Sigmoid colon (tissue), 7 donors: ENCODE data around the gene TMUB1. TPM values are rescaled to one million over a fixed set of nuclear protein-coding genes. Genes with fewer than 3 reads are reported as not detected.

ENCODE experiments used
- DNase-seq: peaks from one replicate; pipeline ENCODE4 v3.0.0-alpha.2; 2019
- H3K27ac ChIP-seq, 4 donors: fragments of 200-600 bp; sonication (generic); one replicate each; pipeline ENCODE4 v1.5.1; 2016 to 2019; ENCODE audit warnings: mild to moderate bottlenecking in 1 of 4
- H3K27me3 ChIP-seq, 3 donors: fragments of 200-600 bp; sonication (generic); one replicate each; pipeline ENCODE4 v1.5.1; 2019; ENCODE audit warnings: mild to moderate bottlenecking in 1 of 3
- H3K36me3 ChIP-seq, 4 donors: fragments of 200-600 bp; sonication (generic); one replicate each; pipeline ENCODE4 v1.5.1; 2016 to 2019
- H3K4me1 ChIP-seq, 4 donors: fragments of 200-600 bp; sonication (generic); one replicate each; pipeline ENCODE4 v1.5.1; 2017 to 2019
- H3K4me3 ChIP-seq, 4 donors: fragments of 200-600 bp; sonication (generic); one replicate each; pipeline ENCODE4 v1.5.1; 2017 to 2019; ENCODE audit warnings: mild to moderate bottlenecking in 2 of 4, moderate library complexity in 1 of 4
- H3K9me3 ChIP-seq, 4 donors: fragments of 200-600 bp in 3 of 4; sonication (generic) in 3 of 4; one replicate each; pipeline versions ENCODE4 v1.5.1 to v1.6.1; 2013 to 2019
- EP300 ChIP-seq, 4 donors: sonication (generic); formaldehyde crosslinking; IDR thresholded peaks; one replicate each; pipeline ENCODE4 v1.6.1; 2017; ENCODE audit warnings: antibody characterized with exemption in 4 of 4
- POLR2A ChIP-seq, 2 donors: fragments of 450-650 bp; IDR thresholded peaks; one replicate each; pipeline ENCODE4 v1.6.1; 2016; ENCODE audit warnings: antibody characterized with exemption in 2 of 2, mild to moderate bottlenecking in 2 of 2, moderate library complexity in 2 of 2
- POLR2AphosphoS5 ChIP-seq, 4 donors: sonication (generic); formaldehyde crosslinking; IDR thresholded peaks; one replicate each; pipeline ENCODE4 v1.6.1; 2017; ENCODE audit warnings: antibody characterized with exemption in 4 of 4
- WGBS, 2 donors: extraction: QIAGEN DNeasy Blood & Tissue Kit; methylation state at CpG; one replicate each; pipeline ENCODE4 v1.1.7; 2013; 5-methylcytosine and 5-hydroxymethylcytosine counted together
- intact Hi-C: fragments of 100-400 bp; cut with DNase I; formaldehyde crosslinking; loops from one replicate; pipeline ENCODE4 v1.15.1; 2023
- polyA plus RNA-seq, 3 donors: library from polyadenylated mRNA; stranded (reverse); fragments of 200-250 nt; gene quantifications; one replicate each; pipeline ENCODE4 v1.2.3, GENCODE V29; 2013
- total RNA-seq, 4 donors: library from RNA; depleted of rRNA; stranded (reverse); fragments of >200 nt; gene quantifications; one replicate each; pipeline ENCODE4 v1.1.0, GENCODE V29; 2016
- TF ChIP-seq, protein P1 (sequence below), 4 experiments: fragments of 450-650 bp in 3 of 4; fragments of 200-600 bp in 1 of 4; IDR thresholded peaks; one replicate each; pipeline ENCODE4 v1.5.1; 2016 to 2019; ENCODE audit warnings: antibody characterized with exemption in 4 of 4, mild to moderate bottlenecking in 3 of 4, moderate library complexity in 2 of 4
- donor health status: healthy with polysubstance abuse.
- donor health status: Bipolar disorder and iron deficiency.
- donor health status: healthy.

Gene TMUB1
- total and polyA plus RNA-seq, 7 donors = 33.4 to 74.6 (median 45.0) TPM

GRCh38 chr7:151099486-151100211 lies 16.4 kb upstream of the TMUB1 start:
- intact Hi-C loops = no loop called here
- 82 to 87% methylated on average over 20 of the region's 20 CpGs for WGBS, 2 donors
- Histone ChIP-seq H3K9me3 (no peaks in the 10 kb centered on the region), H3K4me3 (no peak overlapping the region), H3K27ac (no peak overlapping the region), H3K4me1 (peaks cover 0 to 38% (median 30%) of the 10 kb centered on the region in 4 donors), H3K27me3 (no peaks in the 10 kb centered on the region), H3K36me3 (peaks cover 0 to 3% (median 0%) of the 10 kb centered on the region in 4 donors)
- TF ChIP-seq POLR2A (IDR thresholded peaks at IDR 0.05) (no peak), POLR2AphosphoS5 (IDR thresholded peaks at IDR 0.05) (no peak), EP300 (IDR thresholded peaks at IDR 0.05) (no peak)
- TF ChIP-seq, protein P1, sequence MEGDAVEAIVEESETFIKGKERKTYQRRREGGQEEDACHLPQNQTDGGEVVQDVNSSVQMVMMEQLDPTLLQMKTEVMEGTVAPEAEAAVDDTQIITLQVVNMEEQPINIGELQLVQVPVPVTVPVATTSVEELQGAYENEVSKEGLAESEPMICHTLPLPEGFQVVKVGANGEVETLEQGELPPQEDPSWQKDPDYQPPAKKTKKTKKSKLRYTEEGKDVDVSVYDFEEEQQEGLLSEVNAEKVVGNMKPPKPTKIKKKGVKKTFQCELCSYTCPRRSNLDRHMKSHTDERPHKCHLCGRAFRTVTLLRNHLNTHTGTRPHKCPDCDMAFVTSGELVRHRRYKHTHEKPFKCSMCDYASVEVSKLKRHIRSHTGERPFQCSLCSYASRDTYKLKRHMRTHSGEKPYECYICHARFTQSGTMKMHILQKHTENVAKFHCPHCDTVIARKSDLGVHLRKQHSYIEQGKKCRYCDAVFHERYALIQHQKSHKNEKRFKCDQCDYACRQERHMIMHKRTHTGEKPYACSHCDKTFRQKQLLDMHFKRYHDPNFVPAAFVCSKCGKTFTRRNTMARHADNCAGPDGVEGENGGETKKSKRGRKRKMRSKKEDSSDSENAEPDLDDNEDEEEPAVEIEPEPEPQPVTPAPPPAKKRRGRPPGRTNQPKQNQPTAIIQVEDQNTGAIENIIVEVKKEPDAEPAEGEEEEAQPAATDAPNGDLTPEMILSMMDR (IDR thresholded peaks at IDR 0.05) = no peak
- DNase-seq = no peak

GRCh38 chr7:151095828-151096475 lies 12.7 kb upstream of the TMUB1 start:
- 86 to 88% methylated on average over 17 of the region's 17 CpGs for WGBS, 2 donors
- DNase-seq = no peak
- Histone ChIP-seq H3K9me3 (no peaks in the 10 kb centered on the region), H3K4me1 (peaks cover 0 to 45% (median 31%) of the 10 kb centered on the region in 4 donors), H3K27ac (no peak overlapping the region), H3K36me3 (peaks cover 0 to 3% (median 1%) of the 10 kb centered on the region in 4 donors), H3K4me3 (no peak overlapping the region), H3K27me3 (no peaks in the 10 kb centered on the region)
- intact Hi-C loops = no loop called here
- TF ChIP-seq EP300 (IDR thresholded peaks at IDR 0.05) = no peak
- TF ChIP-seq, protein P1 (IDR thresholded peaks at IDR 0.05) = no peak
- TF ChIP-seq POLR2AphosphoS5 (IDR thresholded peaks at IDR 0.05) = no peak
- no peak for TF ChIP-seq POLR2A (IDR thresholded peaks at IDR 0.05)

GRCh38 chr7:151095123-151095797 lies 12.0 kb upstream of the TMUB1 start:
- intact Hi-C loops = no loop called here
- 77 to 83% methylated on average over 10 of the region's 10 CpGs for WGBS, 2 donors

GRCh38 chr7:151094675-151095074 lies 11.4 kb upstream of the TMUB1 start:
- Histone ChIP-seq H3K4me1 (peaks cover 0 to 48% (median 36%) of the 10 kb centered on the region in 4 donors), H3K36me3 (peaks cover 0 to 3% (median 1%) of the 10 kb centered on the region in 4 donors), H3K4me3 (no peak overlapping the region), H3K27ac (no peak overlapping the region), H3K9me3 (no peaks in the 10 kb centered on the region), H3K27me3 (no peaks in the 10 kb centered on the region)
- intact Hi-C loops = no loop called here
- no peak for DNase-seq
- no peak for TF ChIP-seq EP300 (IDR thresholded peaks at IDR 0.05)
- TF ChIP-seq, protein P1 (IDR thresholded peaks at IDR 0.05) = no peak
- TF ChIP-seq POLR2A (IDR thresholded peaks at IDR 0.05) = no peak
- TF ChIP-seq POLR2AphosphoS5 (IDR thresholded peaks at IDR 0.05) = no peak
- WGBS, 2 donors = 89% methylated on average over 5 of the region's 5 CpGs

More at GRCh38 chr7:151095123-151095797, 12.0 kb upstream of the TMUB1 start:
- no peaks in the 10 kb centered on the region for H3K27me3 ChIP-seq
- TF ChIP-seq EP300 (IDR thresholded peaks at IDR 0.05) (no peak), POLR2A (IDR thresholded peaks at IDR 0.05) (no peak)
- TF ChIP-seq, protein P1 (IDR thresholded peaks at IDR 0.05) = no peak
- peaks cover 0 to 3% (median 1%) of the 10 kb centered on the region in 4 donors for H3K36me3 ChIP-seq
- peaks cover 0 to 48% (median 33%) of the 10 kb centered on the region in 4 donors for H3K4me1 ChIP-seq
- DNase-seq = no peak
- H3K27ac ChIP-seq = peak overlapping the region in 1 of 4 donors; percentile 28
- no peak overlapping the region for H3K4me3 ChIP-seq
- H3K9me3 ChIP-seq = no peaks in the 10 kb centered on the region
